T follicular helper cell (primary cell): ENCODE results near the gene LMNTD2.
"Not testable (repeated sequence)": the region's sequence is repeated elsewhere in the genome, so short reads cannot be mapped to it uniquely, and the experiment has no call there.

Source experiments
- DNase-seq: peaks from one replicate; pipeline ENCODE4 v3.0.0-alpha.2; 2020; ENCODE audit warnings: low read depth

LMNTD2 gene

GRCh38 chr11:535210-535518 lies 25.4 kb downstream of the LMNTD2 start:
- no peak for DNase-seq

DNA sequence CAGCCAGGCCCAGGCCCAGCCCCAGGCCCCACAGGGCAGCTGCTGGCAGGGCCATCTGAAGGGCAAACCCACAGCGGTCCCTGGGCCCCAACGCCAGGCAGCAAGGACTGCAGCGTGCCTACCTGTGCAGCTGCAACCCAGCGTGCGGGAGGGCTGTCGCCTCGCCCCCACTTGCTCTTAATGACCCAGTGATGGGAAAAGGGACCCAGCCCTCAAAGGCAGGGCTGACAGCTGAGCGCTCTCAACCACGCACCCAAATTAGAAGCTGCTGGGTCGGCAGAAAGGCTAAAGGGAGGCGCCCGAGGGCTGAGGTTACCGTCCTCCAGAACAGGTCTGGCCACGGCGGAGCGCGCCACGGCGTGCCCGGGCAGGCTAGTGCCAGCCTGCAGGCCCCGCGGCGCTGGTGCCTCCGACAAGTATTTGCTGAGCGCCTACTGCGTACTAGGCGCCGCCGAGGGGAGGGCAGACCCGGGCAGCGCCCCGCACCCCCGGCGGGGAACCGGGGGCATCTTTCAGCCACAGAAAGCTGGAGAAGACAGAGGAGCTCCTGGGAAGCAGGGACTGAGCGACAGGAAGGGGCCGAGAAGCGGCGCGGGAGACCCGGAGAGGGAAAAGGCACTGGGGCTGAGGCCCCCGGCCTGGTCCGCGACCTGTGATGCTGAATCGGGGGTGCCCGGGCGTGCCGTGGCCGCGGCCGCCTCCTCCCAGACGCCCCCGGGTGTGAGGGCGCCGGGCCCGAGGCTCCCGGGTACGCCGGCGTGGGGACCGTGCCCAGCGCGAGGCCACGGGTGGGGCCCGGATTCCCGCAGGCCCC lies 25.9 kb downstream of the LMNTD2 start:
- DNase-seq, result no peak

GRCh38 chr11:533586-534395 lies 26.7 kb downstream of the LMNTD2 start:
- no peak for DNase-seq

GRCh38 chr11:532986-533585 lies 27.5 kb downstream of the LMNTD2 start:
- no peak for DNase-seq

DNA sequence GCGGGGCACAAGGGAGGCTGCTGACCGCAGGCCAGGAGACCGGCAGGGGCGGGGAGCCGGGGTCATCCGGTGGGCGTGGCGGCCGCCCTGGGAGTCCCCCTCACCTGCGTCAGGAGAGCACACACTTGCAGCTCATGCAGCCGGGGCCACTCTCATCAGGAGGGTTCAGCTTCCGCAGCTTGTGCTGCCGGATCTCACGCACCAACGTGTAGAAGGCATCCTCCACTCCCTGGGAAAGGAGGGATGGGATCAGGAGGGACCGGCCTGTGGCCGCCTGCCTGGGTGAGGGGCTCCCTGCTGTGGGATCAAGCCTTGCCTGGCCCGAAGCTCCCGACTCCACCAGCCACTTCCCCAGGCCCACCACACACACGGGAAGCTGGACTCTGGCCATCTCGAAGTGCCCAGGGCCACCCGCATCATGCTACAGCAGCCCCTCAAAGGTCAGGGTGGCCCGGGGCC lies 28.0 kb downstream of the LMNTD2 start:
- DNase-seq, result no peak

- no peak for DNase-seq
Observed at GRCh38 chr11:531919-532526, 28.5 kb downstream of the LMNTD2 start.

- DNase-seq, result no peak
Observed at GRCh38 chr11:530960-531831, 29.3 kb downstream of the LMNTD2 start.

DNA sequence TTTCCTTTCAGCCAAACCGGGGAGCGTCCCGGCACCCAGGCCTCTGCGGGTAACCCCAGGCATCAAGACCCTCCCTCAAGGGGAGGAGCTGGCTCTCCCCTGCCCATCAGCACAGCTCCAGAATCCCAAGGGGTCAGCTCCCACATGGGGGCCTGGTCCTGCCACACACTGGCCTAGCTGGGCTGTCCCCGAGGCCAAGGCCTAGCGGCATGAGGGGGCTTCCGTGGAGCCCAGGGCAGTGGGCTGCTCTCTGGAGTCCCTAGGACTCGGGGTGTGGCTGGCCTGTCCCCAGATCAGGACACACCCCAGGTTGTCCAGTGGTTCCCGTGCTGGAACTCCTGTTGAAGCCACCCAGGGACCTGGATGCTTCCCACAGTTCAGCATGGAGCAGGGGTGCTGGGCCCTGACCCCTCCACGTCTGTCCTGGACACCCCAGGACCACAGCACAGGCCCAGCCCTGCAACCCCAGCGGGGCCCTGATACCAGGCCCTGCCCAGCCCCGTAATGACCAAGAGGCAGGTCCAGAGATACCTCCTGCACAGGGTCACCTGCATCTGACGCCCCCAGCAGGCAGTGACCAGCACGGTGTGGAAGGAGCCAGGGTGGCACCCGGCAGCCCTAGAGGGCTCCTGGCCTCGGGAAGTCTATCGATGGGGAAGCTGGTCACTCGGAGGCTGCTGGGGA lies 30.7 kb downstream of the LMNTD2 start:
- no peak for DNase-seq

DNA sequence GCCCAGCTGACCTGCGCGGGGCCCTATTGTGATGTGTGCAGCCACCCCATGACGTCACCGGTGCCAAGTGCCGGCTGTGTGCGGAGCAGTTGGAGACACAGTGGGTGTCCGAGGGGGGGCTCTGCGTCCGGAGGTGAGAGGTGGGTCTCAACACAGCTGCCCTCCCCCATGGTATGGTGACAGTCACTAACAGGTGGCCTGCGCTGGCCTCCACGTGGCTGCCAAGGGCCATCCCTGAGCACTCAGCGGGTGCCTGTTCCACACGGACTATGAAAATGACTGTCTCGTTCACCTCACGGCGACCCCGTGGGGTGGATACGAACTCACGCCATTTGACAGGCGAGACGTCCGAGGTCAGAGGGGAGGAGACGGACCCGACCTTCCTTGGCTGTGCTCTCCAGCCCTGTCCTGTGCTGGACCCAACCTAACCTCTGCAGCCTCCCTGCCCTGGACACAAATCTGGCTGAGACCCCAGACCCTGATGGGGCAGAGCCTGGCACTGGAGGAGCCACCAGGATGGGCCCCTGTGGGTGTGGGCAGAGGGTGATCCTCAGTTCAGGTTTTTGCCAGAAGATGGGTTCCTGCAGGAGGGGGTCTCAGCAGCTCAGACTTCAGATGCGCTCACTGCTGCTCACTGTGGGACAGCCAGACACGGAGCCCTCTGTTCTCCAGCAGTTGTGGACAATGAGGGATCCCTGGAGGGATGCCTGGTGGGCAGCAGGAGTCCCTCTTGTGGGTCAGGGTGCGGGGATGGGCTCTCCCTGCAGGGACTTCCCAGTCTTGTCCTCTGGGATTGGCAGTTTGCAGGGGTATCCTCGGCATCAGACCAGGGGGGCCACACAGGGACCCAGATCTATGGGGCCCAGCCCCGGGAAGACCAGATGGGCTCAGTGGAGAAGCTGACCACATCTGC lies 31.5 kb downstream of the LMNTD2 start:
- no peak for DNase-seq

- DNase-seq, result no peak
Observed at GRCh38 chr11:528166-528814, 32.2 kb downstream of the LMNTD2 start.

DNA sequence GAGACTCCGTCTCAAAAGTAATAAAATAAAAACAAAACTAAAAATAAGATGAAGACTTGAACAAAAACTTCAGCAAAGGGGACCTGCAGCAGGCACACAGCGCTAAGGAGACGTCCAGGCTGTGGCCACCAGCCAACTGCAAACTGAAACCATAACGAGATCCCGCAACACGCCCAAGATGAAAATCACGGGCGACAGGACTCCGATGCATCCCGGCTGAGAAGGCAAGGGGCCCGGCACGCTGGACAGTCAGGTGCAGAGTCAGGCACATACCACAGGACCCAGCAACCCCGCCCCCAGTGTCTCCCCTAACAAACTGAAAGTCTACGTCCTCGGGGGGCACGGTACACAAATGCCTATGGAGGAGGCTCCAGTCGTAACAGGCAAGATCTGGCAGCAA lies 34.3 kb downstream of the LMNTD2 start:
- DNase-seq, result no peak

DNA sequence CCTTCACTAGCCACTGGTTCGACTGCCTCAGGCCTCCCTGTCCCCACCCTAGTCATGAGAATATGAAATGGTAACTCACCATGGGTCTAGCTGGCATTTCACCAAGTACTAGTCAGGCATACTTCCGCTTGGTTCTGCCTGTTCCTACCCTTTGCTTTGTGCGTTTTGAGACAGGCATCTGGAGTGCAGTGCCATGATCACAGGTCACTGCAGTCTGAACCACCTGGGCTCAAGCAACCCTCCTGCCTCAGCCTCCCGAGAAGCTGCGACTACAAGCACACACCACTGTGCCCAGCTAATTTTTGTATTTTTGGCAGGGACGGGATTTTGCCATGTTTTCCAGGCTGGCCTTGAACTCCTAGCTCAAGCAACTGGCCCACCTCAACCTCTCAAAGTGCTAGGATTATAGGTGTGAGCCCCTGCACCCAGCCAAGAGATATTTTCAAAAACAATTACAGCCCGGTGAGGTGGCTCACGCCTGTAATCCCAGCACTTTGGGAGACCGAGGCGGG lies 39.3 kb downstream of the LMNTD2 start:
- DNase-seq, result no peak

DNA sequence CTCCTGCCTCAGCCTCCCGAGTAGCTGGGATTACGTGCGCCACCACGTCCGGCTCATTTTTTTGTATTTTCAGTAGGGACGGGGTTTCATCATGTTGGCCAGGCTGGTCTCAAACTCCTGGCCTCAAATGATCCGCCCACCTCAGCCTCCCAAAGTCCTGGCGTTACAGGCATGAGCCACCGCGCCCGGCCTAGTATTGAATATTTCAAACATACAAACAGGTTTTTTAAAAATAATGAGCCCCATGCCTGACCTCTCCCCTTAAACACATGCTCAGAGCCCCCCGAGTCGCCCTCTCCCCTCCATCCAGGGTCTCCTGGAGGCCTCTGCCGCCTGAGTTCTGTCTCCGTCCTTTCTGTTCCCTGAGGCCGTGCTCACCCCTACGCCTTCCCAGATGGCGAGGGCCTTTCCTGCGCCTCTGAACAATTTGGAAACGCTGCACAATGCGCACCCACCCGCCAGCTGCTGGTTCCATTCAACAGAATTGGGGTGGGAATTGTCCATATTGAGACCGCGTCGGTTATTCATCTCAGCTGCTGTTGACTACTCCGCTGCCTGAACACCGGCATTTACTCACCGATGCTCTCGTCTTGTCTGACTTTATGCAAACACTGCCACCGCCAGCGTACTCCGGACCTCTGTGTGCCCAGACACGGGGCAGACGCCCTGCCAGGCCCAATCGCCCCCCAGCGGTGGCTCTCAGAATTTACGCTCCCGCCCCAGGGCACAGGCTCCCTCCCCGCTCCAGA lies 39.9 kb downstream of the LMNTD2 start:
- DNase-seq, result no peak

GRCh38 chr11:518463-519202 lies 41.9 kb downstream of the LMNTD2 start:
- DNase-seq, result peak; percentile 84

DNA sequence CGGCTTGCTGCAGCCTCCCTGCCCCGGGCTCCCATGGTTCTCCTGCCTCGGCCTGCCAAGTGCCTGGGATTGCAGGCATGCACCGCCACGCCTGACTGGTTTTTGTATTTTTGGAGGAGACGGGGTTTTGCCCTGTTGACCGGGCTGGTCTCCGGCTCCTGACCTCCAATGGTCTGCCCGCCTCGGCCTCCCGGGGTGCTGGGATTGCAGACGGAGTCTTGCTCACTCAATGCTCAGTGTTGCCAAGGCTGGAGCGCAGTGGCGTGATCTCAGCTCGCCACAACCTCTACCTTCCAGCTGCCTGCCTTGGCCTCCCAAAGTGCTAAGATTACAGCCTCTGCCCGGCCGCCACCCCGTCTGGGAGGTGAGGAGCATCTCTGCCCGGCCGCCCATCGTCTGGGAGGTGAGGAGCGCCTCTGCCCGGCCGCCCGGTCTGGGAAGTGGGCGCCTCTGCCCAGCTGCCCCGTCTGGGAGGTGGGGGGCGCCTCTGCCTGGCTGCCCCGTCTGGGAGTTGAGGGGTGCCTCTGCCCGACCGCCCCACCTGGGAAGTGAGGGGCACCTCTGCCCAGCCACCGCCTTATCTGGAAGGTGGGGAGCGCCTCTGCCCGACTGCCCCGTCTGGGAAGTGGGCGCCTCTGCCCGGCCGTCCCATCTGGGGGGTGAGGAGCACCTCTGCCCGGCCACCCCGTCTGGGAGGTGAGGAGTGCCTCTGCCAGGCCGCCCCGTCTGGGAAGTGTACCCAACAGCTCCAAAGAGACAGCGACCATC lies 43.4 kb downstream of the LMNTD2 start:
- DNase-seq, result not testable (repeated sequence)

DNA sequence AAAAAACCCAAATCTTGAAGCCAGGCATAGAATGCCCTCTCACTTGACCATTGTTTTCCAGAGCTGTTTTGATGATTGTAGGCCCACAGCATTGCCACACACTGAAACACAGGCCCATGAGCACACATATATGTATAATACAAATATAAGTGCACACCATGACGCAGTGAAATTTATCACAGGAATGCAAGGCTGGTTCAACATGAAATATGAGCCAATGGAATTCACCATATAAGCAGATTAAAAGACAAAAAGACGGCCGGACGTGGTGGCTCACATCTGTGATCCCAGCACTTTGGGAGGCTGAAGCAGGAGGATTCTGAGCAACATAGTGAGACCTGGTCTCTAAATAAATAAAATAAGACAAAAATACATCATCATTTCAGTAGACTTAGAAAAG lies 44.1 kb downstream of the LMNTD2 start:
- DNase-seq, result no peak

DNA sequence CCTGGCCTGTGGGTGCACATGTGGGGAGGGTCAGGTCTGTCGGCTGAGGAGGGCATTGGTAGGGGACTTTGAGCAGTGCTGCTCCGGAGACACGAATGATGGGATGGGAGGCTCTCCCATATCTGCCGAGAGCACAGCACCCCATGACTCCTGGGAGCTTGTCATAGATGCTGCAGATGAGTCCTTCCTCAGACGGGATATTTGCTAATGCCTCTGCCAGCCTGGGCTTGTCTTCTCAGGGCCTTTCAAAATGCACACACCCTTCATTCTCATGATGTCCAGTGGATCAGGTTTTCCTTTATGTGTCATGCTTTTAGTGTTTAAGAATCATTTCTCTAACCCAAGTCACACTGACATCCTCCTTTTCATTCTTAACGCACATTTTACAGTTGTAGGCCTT lies 45.4 kb downstream of the LMNTD2 start:
- DNase-seq, result no peak
